Natural killer cell (primary cell): Measurements from ENCODE around the gene TMCO5A. TPM values are rescaled to one million over a fixed set of nuclear protein-coding genes. Genes with fewer than 3 reads are reported as not detected.

ENCODE experiments used
- ATAC-seq, 3 donors: fragments of 150-1000 bp in 2 of 3; fragments of 200-7000 bp in 1 of 3; cut with Tn5 transposase; 1 replicate in 1 of 3; 2 replicates in 2 of 3; pipeline ENCODE4 v1.10.0; 2021; ENCODE audit warnings: mild to moderate bottlenecking in 2 of 3, moderate library complexity in 2 of 3
- DNase-seq, 2 donors: peaks; one replicate each; pipeline versions ENCODE4 v3.0.0 to v3.0.0-alpha.2; 2013 to 2021; ENCODE audit warnings: mixed read lengths in 1 of 2
- H3K27ac ChIP-seq: one replicate; pipeline ENCODE4 v1.5.1; 2013; ENCODE audit warnings: mild to moderate bottlenecking, low read length
- H3K27me3 ChIP-seq: one replicate; pipeline ENCODE4 v1.6.1; 2013; ENCODE audit warnings: low read length; ENCODE audit not compliant: control insufficient read depth, insufficient read depth
- H3K36me3 ChIP-seq: one replicate; pipeline ENCODE4 v1.6.1; 2013; ENCODE audit warnings: low read length; ENCODE audit not compliant: control insufficient read depth, insufficient read depth
- H3K4me1 ChIP-seq: one replicate; pipeline ENCODE4 v1.6.1; 2013; ENCODE audit warnings: low read length; ENCODE audit not compliant: control insufficient read depth, insufficient read depth
- H3K4me3 ChIP-seq: one replicate; pipeline ENCODE4 v1.5.1; 2013; ENCODE audit warnings: low read length
- H3K9me3 ChIP-seq: one replicate; pipeline ENCODE4 v1.6.1; 2013; ENCODE audit warnings: low read length; ENCODE audit not compliant: control insufficient read depth, insufficient read depth
- H3K27ac Mint-ChIP-seq, 2 donors: one replicate each; pipeline ENCODE4 v1.8.0; 2022; ENCODE audit warnings: mild to moderate bottlenecking in 2 of 2, mixed read lengths in 2 of 2, moderate library complexity in 1 of 2
- H3K27me3 Mint-ChIP-seq, 2 donors: one replicate each; pipeline ENCODE4 v1.8.0; 2022; ENCODE audit warnings: low read depth in 2 of 2, mixed read lengths in 2 of 2
- H3K36me3 Mint-ChIP-seq: one replicate; pipeline ENCODE4 v1.8.0; 2022; ENCODE audit warnings: mixed read lengths
- H3K4me1 Mint-ChIP-seq, 2 donors: one replicate each; pipeline ENCODE4 v1.8.0; 2022; ENCODE audit warnings: mixed read lengths in 2 of 2
- H3K4me3 Mint-ChIP-seq: one replicate; pipeline ENCODE4 v1.8.0; 2022; ENCODE audit warnings: mild to moderate bottlenecking, moderate library complexity, mixed read lengths
- H3K9me3 Mint-ChIP-seq, 2 donors: one replicate each; pipeline ENCODE4 v1.8.0; 2022; ENCODE audit warnings: mixed read lengths in 2 of 2
- CTCF ChIP-seq: fragments of 200-600 bp; IDR thresholded peaks from one replicate; pipeline ENCODE4 v1.8.0; 2022; ENCODE audit warnings: antibody characterized with exemption
- WGBS: methylation state at CpG from one replicate; pipeline ENCODE4 v1.1.7; 2013; ENCODE audit warnings: missing lambda C conversion rate; ENCODE audit not compliant: insufficient coverage; 5-methylcytosine and 5-hydroxymethylcytosine counted together
- intact Hi-C: fragments of 100-400 bp; cut with micrococcal nuclease; formaldehyde crosslinking; loops from one replicate; pipeline ENCODE4 v1.14.2; 2022
- total RNA-seq, 4 donors: library from RNA; stranded (reverse); fragments of 120-200 nt in 1 of 4; gene quantifications; one replicate each; pipeline versions ENCODE4 v1.2.3 to v1.2.4, GENCODE V29; 2013 to 2022

TMCO5A gene
- total RNA-seq, 3 donors from 2014 or later (not counting 1 experiment from before 2014, with no cell fraction given): not detected

GRCh38 chr15:37926136-37926535 lies 8.3 kb upstream of the TMCO5A start:
- H3K27ac Mint-ChIP-seq: no peak overlapping the region
- no peaks in the 10 kb centered on the region for H3K27me3 ChIP-seq
- H3K4me1 ChIP-seq: no peaks in the 10 kb centered on the region
- ATAC-seq (no peak), DNase-seq (no peak)
- peaks cover 7 to 9% of the 10 kb centered on the region in 2 donors for H3K9me3 Mint-ChIP-seq
- peaks cover 0 to 6% of the 10 kb centered on the region in 2 donors for H3K27me3 Mint-ChIP-seq
- no peak overlapping the region for H3K4me3 ChIP-seq
- H3K4me1 Mint-ChIP-seq: no peaks in the 10 kb centered on the region
- H3K36me3 Mint-ChIP-seq: peaks cover 8% of the 10 kb centered on the region
- H3K27ac ChIP-seq: no peak overlapping the region
- H3K4me3 Mint-ChIP-seq: no peak overlapping the region
- intact Hi-C loops: no loop called here
- no peaks in the 10 kb centered on the region for H3K36me3 ChIP-seq
- 100% methylated on average over 1 of the region's 3 CpGs for WGBS
- no peak for TF ChIP-seq CTCF
- no peaks in the 10 kb centered on the region for H3K9me3 ChIP-seq

- H3K36me3 Mint-ChIP-seq: no peaks in the 10 kb centered on the region
- H3K27me3 ChIP-seq: no peaks in the 10 kb centered on the region
- no peak for ATAC-seq
- H3K4me3 Mint-ChIP-seq: no peak overlapping the region
- no peak overlapping the region for H3K27ac Mint-ChIP-seq
- 71% methylated on average over 1 of the region's 1 CpG for WGBS
- no peak overlapping the region for H3K4me3 ChIP-seq
- TF ChIP-seq CTCF: no peak
- peaks cover 0 to 6% of the 10 kb centered on the region in 2 donors for H3K27me3 Mint-ChIP-seq
- H3K4me1 Mint-ChIP-seq: no peaks in the 10 kb centered on the region
- intact Hi-C loops: no loop called here
- no peaks in the 10 kb centered on the region for H3K4me1 ChIP-seq
- no peaks in the 10 kb centered on the region for H3K36me3 ChIP-seq
- no peak for DNase-seq
- no peaks in the 10 kb centered on the region for H3K9me3 ChIP-seq
- H3K9me3 Mint-ChIP-seq: peaks cover 2% of the 10 kb centered on the region in 2 donors
- H3K27ac ChIP-seq: no peak overlapping the region
Observed at GRCh38 chr15:37929238-37929637, 5.2 kb upstream of the TMCO5A start.

GRCh38 chr15:37931321-37931720 lies 3.1 kb upstream of the TMCO5A start:
- Mint-ChIP-seq H3K27me3 (peaks cover 6 to 9% of the 10 kb centered on the region in 2 donors), H3K27ac (no peak overlapping the region), H3K4me3 (no peak overlapping the region), H3K9me3 (no peaks in the 10 kb centered on the region), H3K4me1 (no peaks in the 10 kb centered on the region), H3K36me3 (no peaks in the 10 kb centered on the region)
- DNase-seq (no peak), ATAC-seq (no peak)
- intact Hi-C loops: no loop called here
- Histone ChIP-seq H3K27me3 (no peaks in the 10 kb centered on the region), H3K4me1 (no peaks in the 10 kb centered on the region), H3K4me3 (no peak overlapping the region), H3K9me3 (no peaks in the 10 kb centered on the region), H3K27ac (no peak overlapping the region), H3K36me3 (no peaks in the 10 kb centered on the region)
- no peak for TF ChIP-seq CTCF

- ATAC-seq: no peak
- no peak overlapping the region for H3K27ac Mint-ChIP-seq
- H3K36me3 Mint-ChIP-seq: no peaks in the 10 kb centered on the region
- H3K9me3 ChIP-seq: no peaks in the 10 kb centered on the region
- H3K9me3 Mint-ChIP-seq: no peaks in the 10 kb centered on the region
- H3K27me3 Mint-ChIP-seq: peaks cover 2 to 15% of the 10 kb centered on the region in 2 donors
- WGBS: 75% methylated on average over 1 of the region's 1 CpG
- intact Hi-C loops: no loop called here
- no peaks in the 10 kb centered on the region for H3K27me3 ChIP-seq
- H3K36me3 ChIP-seq: no peaks in the 10 kb centered on the region
- no peak for TF ChIP-seq CTCF
- H3K4me3 Mint-ChIP-seq: no peak overlapping the region
- no peaks in the 10 kb centered on the region for H3K4me1 Mint-ChIP-seq
- DNase-seq: no peak
- no peak overlapping the region for H3K4me3 ChIP-seq
- H3K27ac ChIP-seq: no peak overlapping the region
- no peaks in the 10 kb centered on the region for H3K4me1 ChIP-seq
Observed at GRCh38 chr15:37931868-37932267, 2.6 kb upstream of the TMCO5A start.
